Measurements from ENCODE around the gene EEFSEC. TPM values are rescaled to one million over a fixed set of nuclear protein-coding genes. Genes with fewer than 3 reads are reported as not detected.

Gene EEFSEC
- total RNA-seq, 1 donor from 2014 or later: 11.3 TPM

DNA sequence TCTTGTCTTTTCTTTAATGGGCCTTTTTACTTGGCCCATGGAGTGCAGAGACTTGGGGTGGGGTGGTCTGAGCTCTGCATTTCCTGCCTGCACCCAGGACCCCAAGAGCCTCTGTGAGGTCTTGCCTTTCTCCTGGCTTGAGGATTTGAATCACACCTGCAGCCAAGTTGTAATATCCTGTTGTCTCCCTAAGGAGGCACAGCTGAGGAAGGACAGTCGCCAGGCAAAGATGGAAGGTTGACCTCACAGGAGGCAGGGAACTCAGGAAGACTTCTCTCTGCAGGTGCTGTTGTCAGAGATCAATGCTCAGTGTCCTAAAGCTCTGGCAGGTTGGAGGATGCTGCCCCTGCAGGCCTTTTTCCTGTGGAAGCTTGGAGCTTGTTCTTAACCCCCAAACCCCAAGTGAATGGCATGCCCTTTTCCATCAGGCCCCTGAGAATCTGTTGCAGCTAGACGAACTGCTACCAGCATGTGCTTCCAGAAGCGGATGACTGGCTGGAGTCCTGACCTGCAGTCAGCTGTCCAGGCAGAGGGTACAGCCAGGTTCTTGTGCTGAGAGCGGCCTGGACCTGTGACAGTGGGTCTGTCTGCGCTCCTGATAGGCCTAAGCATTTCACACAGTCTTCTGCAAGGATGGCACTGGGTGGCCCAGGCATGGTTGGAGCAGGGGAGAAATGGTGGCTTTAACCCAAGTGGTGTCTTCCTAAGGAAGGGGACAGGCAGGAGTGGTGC lies 120.0 kb downstream of the EEFSEC start:
- peak; percentile 55 for DNase-seq

DNA sequence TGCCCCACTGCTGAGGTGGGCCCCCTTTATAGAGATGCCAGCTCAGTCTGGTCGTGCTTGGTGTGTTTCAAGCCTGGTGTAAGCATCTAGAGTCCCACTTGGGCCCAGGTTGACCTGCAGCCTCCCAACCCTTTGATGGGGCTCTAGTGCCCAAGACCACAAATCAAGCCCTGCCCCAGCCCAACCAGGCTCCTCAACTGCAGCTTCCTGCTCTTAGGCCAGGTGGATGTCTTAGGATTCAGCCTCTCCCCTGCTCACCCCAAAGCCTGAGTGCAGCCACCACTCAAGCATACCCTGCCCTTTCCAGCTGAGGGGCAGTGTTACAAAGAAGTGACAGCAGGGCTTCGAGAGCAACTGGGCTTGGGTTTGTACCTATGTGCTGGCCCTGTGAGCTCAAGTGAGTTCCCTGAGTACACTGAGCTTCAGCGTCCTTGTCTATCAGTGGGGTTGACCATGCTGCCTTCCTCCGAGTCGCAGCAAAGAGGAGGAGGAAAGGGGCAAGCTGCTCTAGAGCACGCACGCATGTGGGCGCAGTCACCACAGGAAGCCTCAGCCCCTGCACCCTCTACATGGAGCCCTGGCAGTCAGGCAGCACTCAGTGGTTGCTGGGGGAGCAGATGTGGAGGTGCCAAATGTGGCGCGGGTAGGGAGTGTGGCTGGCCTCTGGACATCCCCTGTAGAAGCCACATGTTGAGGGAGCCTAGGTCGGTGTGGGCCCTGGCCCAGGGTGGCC lies 120.7 kb downstream of the EEFSEC start:
- no peak for DNase-seq

DNA sequence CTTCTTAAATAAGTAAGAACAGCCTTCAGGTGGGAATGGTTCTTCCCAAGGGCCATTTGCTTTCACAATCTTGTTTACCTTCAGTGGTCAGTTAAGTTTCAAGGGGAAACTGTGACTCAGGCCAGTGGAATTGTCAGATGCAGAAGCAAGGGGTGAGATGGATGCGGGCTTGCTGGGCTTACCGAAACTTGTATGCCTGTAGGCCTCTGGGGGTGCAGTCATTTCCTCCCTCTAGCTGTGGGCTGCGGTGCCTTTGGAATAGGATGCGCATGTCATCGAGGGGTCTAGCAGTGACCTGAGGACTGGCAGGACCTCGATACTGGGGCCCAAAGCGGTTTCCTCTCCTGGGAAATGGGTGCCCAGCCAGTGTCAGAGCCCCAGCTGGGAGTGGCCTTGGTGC lies 121.6 kb downstream of the EEFSEC start:
- no peak for DNase-seq

- no peak for DNase-seq
Measured at GRCh38 chr3:128275316-128276145, 122.2 kb downstream of the EEFSEC start.

- no peak for DNase-seq
Measured at GRCh38 chr3:128276146-128276435, 122.8 kb downstream of the EEFSEC start.

GRCh38 chr3:128276577-128277183 lies 123.4 kb downstream of the EEFSEC start:
- DNase-seq: no peak

- DNase-seq: no peak
Measured at GRCh38 chr3:128277378-128278069, 124.2 kb downstream of the EEFSEC start.

GRCh38 chr3:128278130-128278529 lies 124.8 kb downstream of the EEFSEC start:
- DNase-seq: no peak

- peak; percentile 93 for DNase-seq
Measured at GRCh38 chr3:128278761-128279600, 125.7 kb downstream of the EEFSEC start.

- DNase-seq: no peak
Measured at GRCh38 chr3:128279601-128279880, 126.3 kb downstream of the EEFSEC start.

- DNase-seq: peak; percentile 34
Measured at GRCh38 chr3:128280481-128281052, 127.3 kb downstream of the EEFSEC start.

GRCh38 chr3:128281056-128281455 lies 127.8 kb downstream of the EEFSEC start:
- no peak for DNase-seq

- peak; percentile 82 for DNase-seq
Measured at GRCh38 chr3:128281461-128282367, 128.4 kb downstream of the EEFSEC start.

DNA sequence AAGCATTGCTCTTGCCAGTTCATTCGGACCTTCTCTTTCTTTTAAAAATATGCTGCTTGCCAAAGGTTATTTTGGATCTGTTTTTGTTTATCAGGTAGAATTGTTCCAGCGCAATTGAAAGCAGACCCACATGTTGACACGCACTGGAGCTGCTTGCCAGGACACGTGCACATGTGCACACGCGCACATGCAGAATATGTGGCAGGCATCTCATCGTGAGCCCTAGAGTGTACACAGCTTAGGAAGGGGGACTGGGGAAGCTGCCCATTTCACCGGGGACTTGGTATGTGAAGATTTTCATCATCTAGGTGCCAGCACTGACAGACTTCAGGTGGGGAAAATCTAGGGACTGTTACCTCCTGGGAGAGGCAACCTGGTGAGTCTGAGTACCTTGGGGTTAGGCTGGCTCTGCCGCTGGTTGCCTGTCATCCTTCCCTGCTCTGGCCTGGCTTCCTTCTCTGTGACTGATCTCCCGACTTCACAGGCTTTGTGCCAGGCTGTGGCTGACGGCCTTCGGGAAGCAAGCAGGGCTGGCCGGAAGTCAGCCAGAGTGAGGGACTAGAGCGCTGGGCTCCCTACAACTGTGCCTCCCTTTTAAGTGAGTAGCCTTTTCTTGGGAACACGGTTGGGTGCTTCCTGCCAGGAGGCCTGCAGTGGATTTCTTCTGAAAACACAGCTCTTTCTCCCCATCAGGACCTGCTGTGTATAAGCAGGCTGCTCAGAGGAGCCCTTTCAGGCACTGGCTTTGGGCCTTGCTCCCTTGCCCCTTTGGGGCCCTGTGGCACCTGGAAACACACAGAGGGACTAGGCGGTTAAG lies 129.3 kb downstream of the EEFSEC start:
- peak; percentile 86 for DNase-seq

- DNase-seq: no peak
Measured at GRCh38 chr3:128283421-128283820, 130.1 kb downstream of the EEFSEC start.

- DNase-seq: no peak
Measured at GRCh38 chr3:128285042-128285966, 132.0 kb downstream of the EEFSEC start.

GRCh38 chr3:128285967-128286321 lies 132.7 kb downstream of the EEFSEC start:
- DNase-seq: no peak

- no peak for DNase-seq
Measured at GRCh38 chr3:128286691-128287090, 133.4 kb downstream of the EEFSEC start.

Measured in tongue (tissue), 2 donors.